Right lobe of liver (tissue), 6 donors: ENCODE data around the gene ELOA2. TPM values are rescaled to one million over a fixed set of nuclear protein-coding genes. Genes with fewer than 3 reads are reported as not detected.
"Not testable (repeated sequence)": the region's sequence is repeated elsewhere in the genome, so short reads cannot be mapped to it uniquely, and the experiment has no call there.

Experiments
- ATAC-seq, 4 donors: fragments of 200-7000 bp; cut with Tn5 transposase; one replicate each; pipeline ENCODE4 v1.9.1; 2020; ENCODE audit warnings: mild to moderate bottlenecking in 4 of 4, moderate library complexity in 4 of 4
- DNase-seq, 3 donors: peaks; one replicate each; pipeline ENCODE4 v3.0.0-alpha.2; 2020
- H3K27ac ChIP-seq, 3 donors: fragments of 200-600 bp; one replicate each; pipeline ENCODE4 v1.8.0; 2022
- H3K27me3 ChIP-seq, 2 donors: fragments of 200-600 bp; one replicate each; pipeline ENCODE4 v1.8.0; 2022
- H3K36me3 ChIP-seq, 4 donors: fragments of 200-600 bp; sonication (generic) in 1 of 4; one replicate each; pipeline versions ENCODE4 v1.5.1 to v1.8.0; 2017 to 2022; ENCODE audit warnings: control low read depth in 1 of 4
- H3K4me1 ChIP-seq, 4 donors: fragments of 200-600 bp; sonication (generic) in 1 of 4; one replicate each; pipeline versions ENCODE4 v1.5.1 to v1.8.0; 2017 to 2022; ENCODE audit warnings: control low read depth in 1 of 4
- H3K4me3 ChIP-seq, 3 donors: fragments of 200-600 bp; one replicate each; pipeline ENCODE4 v1.8.0; 2022
- H3K9me3 ChIP-seq, 4 donors: fragments of 200-600 bp; sonication (generic) in 1 of 4; one replicate each; pipeline versions ENCODE4 v1.5.1 to v1.8.0; 2017 to 2022; ENCODE audit warnings: control low read depth in 1 of 4
- WGBS: methylation state at CpG from one replicate; pipeline ENCODE4 v1.1.6; 2018; ENCODE audit warnings: low coverage, low lambda C conversion rate; ENCODE audit not compliant: insufficient coverage; ENCODE audit errors: missing lambda C conversion rate; 5-methylcytosine and 5-hydroxymethylcytosine counted together
- intact Hi-C, 2 donors: fragments of 100-400 bp; cut with DNase I; formaldehyde crosslinking; loops; one replicate each; pipeline versions ENCODE4 v1.11.2 to v1.14.1; 2022
- total RNA-seq, 6 experiments: library from RNA; depleted of rRNA in 2 of 6; stranded (reverse); fragments of >200 nt in 2 of 6; fragmentation: NEBNext Ultra II Directional in 3 of 6; extraction: Animal tissue kit (Norgen Biotek cat#: 25700) in 3 of 6; gene quantifications; one replicate each; pipeline versions ENCODE4 v1.1.0 to v1.2.4, GENCODE V29; 2016 to 2023
- donor health status: DM: no; HTN: yes; CAD: no.
- donor health status: DM: no; HTN: no; CAD: no.
- donor health status: DM: no; HTN: no; CAD: no.
- donor health status: DM: no; HTN: yes; CAD: no.
- donor health status: DM: no; HTN: yes; CAD: no.

ELOA2 gene
- total RNA-seq, 6 experiments from 2014 or later, result not detected

DNA sequence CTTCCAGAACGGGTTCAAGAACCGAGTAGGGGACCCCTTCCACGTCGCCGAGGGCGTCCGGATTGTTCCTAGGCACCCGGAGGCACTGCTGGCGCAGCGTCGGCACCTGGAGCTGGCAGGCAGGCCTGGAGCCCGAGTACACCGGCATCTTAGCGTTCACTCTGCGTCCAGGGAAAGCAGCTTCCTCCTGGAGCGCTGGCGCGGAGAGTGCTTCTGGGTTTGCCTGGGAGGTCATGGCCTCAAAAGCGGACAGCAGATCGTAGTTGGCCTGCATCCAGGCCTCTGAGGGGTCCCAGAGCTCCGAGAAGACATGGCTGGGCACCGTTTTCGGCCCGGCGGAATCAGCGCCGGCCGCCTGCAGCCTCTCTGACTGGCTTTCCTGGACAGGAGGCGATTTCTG is 6.7 kb downstream of the ELOA2 start:
- intact Hi-C loops, H3K36me3 ChIP-seq, H3K4me3 ChIP-seq, H3K27ac ChIP-seq, H3K27me3 ChIP-seq, H3K9me3 ChIP-seq, H3K4me1 ChIP-seq, ATAC-seq: not testable (repeated sequence)
- no CpG with 5 or more reads among the region's 29 CpGs for WGBS
- peak in 1 of 3 donors; percentile 31 for DNase-seq

DNA sequence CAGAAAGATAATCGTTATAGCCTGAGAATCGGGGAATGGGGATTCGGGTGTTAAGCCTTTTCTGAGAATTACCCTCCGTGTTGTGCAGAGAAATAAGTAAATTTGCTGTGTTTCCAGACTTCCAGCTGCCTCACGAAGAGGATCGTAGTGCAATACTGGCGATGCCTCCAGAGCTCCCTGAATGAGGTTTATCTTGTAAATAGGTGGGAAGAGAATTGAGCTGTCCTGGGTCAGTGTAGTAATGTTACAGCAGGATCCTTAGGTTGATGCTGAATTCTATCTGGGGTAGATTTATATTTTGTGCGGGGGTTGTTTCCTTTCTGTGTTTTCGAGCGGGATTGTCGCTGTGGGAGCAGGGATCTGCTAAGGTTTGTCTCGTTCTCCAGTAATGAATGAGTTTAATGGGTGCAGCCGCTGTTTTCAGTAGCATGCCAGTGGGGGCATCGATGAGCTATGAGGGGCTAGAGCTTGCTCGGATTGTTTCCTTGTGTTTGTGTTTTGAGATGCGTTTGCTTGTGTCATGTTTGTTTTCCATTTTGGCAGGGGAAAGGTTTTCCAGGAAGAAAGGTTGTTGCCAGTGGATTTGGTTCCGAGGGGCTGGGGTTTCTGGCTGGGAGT is 9.8 kb downstream of the ELOA2 start:
- H3K9me3 ChIP-seq, H3K27ac ChIP-seq, H3K4me1 ChIP-seq, H3K27me3 ChIP-seq, DNase-seq, ATAC-seq, H3K4me3 ChIP-seq, intact Hi-C loops, H3K36me3 ChIP-seq: not testable (repeated sequence)
- 85% methylated on average over 7 of the region's 17 CpGs for whole genome bisulfite sequencing

DNA sequence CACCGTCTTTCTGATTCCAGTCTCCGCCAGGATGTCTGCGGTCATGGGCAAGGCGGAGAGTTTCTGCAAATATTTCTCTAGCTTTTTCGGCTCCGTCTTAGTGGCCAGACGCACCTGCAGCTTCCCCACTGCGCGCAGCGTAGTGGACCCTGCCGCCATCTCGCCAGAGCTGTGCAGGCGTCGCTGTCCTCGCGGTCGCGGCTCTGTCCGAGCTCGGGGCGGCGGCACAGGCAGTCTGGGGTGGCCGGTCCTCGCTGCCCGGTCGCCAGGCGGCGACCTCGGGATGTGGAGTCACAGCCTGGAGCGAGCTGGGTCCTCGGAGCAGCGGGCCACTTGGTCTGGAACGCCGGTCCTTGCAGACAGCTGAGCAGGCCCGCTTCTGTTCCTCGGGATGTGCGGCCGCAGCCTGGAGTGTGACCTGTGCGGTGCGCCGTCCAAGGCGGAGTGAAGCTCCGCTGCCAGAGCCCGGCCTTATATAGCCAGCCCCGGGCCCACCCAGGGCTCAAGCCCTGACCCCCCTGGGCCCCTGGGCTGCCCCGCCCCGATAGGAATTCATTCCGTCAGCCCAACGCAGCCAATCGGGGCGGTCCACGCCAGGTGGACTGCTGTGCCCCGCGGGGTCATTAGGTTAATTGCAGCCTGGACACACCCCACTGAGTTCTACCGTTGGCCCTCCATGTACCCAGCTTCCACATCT is 11.5 kb downstream of the ELOA2 start:
- ATAC-seq, result peak; percentile 3 to 39 (median 12)
- H3K4me3 ChIP-seq, intact Hi-C loops, H3K9me3 ChIP-seq, DNase-seq, H3K36me3 ChIP-seq, H3K27ac ChIP-seq, H3K27me3 ChIP-seq, H3K4me1 ChIP-seq: not testable (repeated sequence)
- no CpG with 5 or more reads among the region's 55 CpGs for WGBS

DNA sequence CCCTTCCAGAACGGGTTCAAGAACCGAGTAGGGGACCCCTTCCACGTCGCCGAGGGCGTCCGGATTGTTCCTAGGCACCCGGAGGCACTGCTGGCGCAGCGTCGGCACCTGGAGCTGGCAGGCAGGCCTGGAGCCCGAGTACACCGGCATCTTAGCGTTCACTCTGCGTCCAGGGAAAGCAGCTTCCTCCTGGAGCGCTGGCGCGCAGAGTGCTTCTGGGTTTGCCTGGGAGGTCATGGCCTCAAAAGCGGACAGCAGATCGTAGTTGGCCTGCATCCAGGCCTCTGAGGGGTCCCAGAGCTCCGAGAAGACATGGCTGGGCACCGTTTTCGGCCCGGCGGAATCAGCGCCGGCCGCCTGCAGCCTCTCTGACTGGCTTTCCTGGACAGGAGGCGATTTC is 12.6 kb downstream of the ELOA2 start:
- H3K36me3 ChIP-seq, H3K9me3 ChIP-seq, H3K4me1 ChIP-seq, ATAC-seq, H3K4me3 ChIP-seq, H3K27ac ChIP-seq, DNase-seq, intact Hi-C loops, H3K27me3 ChIP-seq: not testable (repeated sequence)
- WGBS, result no CpG with 5 or more reads among the region's 29 CpGs

DNA sequence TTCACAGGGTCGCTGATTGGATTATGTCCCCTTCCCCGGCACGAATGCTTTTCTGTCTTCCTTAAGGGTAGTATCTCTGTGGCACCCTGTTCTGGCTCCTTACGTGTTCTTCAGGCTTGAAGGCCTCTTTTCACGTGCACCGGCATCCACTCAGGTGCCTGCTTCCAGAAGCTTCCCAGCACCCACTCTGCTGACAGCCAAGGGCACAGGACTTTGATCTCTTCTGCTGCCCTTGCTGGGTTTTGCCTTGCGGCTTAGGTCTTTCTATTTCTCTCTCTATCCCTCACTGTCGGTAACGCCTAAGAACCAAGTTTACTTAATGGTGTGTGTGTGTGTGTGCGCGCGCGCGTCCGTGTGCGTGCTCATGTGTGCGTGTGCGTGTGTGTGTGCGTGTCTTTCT is 14.7 kb downstream of the ELOA2 start:
- peak; percentile 56 to 63 (median 62) for ATAC-seq

DNA sequence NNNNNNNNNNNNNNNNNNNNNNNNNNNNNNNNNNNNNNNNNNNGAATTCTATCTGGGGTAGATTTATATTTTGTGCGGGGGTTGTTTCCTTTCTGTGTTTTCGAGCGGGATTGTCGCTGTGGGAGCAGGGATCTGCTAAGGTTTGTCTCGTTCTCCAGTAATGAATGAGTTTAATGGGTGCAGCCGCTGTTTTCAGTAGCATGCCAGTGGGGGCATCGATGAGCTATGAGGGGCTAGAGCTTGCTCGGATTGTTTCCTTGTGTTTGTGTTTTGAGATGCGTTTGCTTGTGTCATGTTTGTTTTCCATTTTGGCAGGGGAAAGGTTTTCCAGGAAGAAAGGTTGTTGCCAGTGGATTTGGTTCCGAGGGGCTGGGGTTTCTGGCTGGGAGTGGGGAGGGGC is 15.6 kb downstream of the ELOA2 start:
- DNase-seq, H3K36me3 ChIP-seq, H3K27ac ChIP-seq, H3K4me3 ChIP-seq, intact Hi-C loops, H3K9me3 ChIP-seq, H3K27me3 ChIP-seq, H3K4me1 ChIP-seq: not testable (repeated sequence)
- ATAC-seq, result peak in 1 of 4 donors; percentile 6
- WGBS, result no CpG with 5 or more reads among the region's 10 CpGs

More for the DNA sequence above, 14.7 kb downstream of the ELOA2 start:
- WGBS, result no CpG with 5 or more reads among the region's 19 CpGs
- H3K4me3 ChIP-seq, intact Hi-C loops, H3K36me3 ChIP-seq, H3K27me3 ChIP-seq, DNase-seq, H3K27ac ChIP-seq, H3K9me3 ChIP-seq, H3K4me1 ChIP-seq: not testable (repeated sequence)

Other genes starting within 250 kb of the ELOA2 start
- gene PIAS2, start 118.1 kb downstream of the ELOA2 start, total RNA-seq, result 10 to 100 TPM in 5 of 6 experiments, 1 to 10 TPM in 1; 8.3 to 21.8 (median 13.3) TPM
- 1 to 10 TPM; 1.2 to 5.1 (median 2.7) TPM for gene KATNAL2, start 118.0 kb downstream of the ELOA2 start, total RNA-seq
- 10 to 100 TPM; 17.2 to 34.6 (median 22.3) TPM for gene HDHD2, start 114.9 kb upstream of the ELOA2 start, total RNA-seq
- gene IER3IP1, start 140.7 kb upstream of the ELOA2 start, total RNA-seq, result 1 to 10 TPM; 4.4 to 9.7 (median 6.9) TPM
- gene SKOR2, start 216.0 kb upstream of the ELOA2 start, total RNA-seq, result not detected